Suprapubic skin (tissue), 4 donors: ENCODE measurements around the gene SORCS2.

ENCODE experiments used
- CTCF ChIP-seq, 2 donors: fragments of 200-600 bp in 1 of 2; fragments of 450-650 bp in 1 of 2; sonication (generic) in 1 of 2; IDR thresholded peaks; one replicate each; pipeline ENCODE4 v1.5.1; 2016 to 2019; ENCODE audit warnings: antibody characterized with exemption in 2 of 2, mild to moderate bottlenecking in 1 of 2, moderate library complexity in 1 of 2
- EP300 ChIP-seq: sonication (generic); formaldehyde crosslinking; IDR thresholded peaks from one replicate; pipeline ENCODE4 v1.6.1; 2017; ENCODE audit warnings: antibody characterized with exemption
- POLR2A ChIP-seq, 2 donors: fragments of 450-650 bp; IDR thresholded peaks; one replicate each; pipeline ENCODE4 v1.6.1; 2017; ENCODE audit warnings: antibody characterized with exemption in 2 of 2, mild to moderate bottlenecking in 2 of 2, moderate library complexity in 2 of 2
- POLR2AphosphoS5 ChIP-seq, 3 donors: sonication (generic); formaldehyde crosslinking; IDR thresholded peaks; one replicate each; pipeline ENCODE4 v1.6.1; 2017; ENCODE audit warnings: antibody characterized with exemption in 3 of 3

- TF ChIP-seq CTCF (IDR thresholded peaks at IDR 0.05) (no peak), POLR2AphosphoS5 (IDR thresholded peaks at IDR 0.05) (no peak), POLR2A (IDR thresholded peaks at IDR 0.05) (no peak), EP300 (no peak)
Measured at GRCh38 chr4:7199129-7199725, 6.9 kb downstream of the SORCS2 start.
